ENCODE data around the gene SRD5A1.

The SRD5A1 gene, protein sequence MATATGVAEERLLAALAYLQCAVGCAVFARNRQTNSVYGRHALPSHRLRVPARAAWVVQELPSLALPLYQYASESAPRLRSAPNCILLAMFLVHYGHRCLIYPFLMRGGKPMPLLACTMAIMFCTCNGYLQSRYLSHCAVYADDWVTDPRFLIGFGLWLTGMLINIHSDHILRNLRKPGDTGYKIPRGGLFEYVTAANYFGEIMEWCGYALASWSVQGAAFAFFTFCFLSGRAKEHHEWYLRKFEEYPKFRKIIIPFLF

DNA sequence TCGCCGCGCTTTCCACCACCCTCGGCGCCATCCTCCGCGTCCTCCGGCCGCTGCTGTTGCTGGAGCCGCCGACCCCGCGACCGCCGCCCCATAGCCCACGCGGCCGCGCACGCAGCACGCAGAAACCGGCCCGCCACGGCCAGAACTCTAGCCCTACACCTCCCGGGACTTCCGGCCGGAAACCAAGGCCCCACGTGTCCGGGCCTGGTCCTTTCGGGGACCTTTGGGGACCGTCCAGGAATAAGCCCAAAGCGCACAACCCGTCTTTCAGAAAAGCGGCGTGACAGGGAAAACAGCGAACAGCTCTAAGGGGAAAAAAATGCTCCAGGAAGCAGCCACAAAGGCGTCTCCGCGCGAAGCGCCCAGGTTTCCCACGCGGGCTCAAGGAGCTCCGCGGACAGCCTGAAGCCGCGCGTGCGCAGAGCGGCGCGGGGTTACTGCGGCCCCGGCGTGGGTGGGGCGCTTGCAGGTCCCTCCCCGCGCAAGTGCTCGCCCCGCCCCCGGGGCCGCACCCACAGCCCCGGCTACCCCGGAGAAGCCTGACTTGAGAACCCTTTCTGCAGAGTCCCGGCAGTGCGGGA lies at the start of gene SRD5A1, which contains the start of gene NSUN2:
Gene SRD5A1, plus strand, starts transcription at position 553 of the 581 bp plus-strand sequence. CDS start 137 bp downstream, outside the sequence.
Gene NSUN2, minus strand, starts transcription at position 157 of the 581 bp plus-strand sequence. Its CDS starts 65 bp downstream, at position 92.
- Histone ChIP-seq H4K20me1 (ENCODE audit: insufficient read depth) (peaks cover 5% of the 10 kb centered on the region; the same call in 1 of the 2 replicates), H3K4me2 (peak within 1 kb of the TSS; percentile 66), H3K4me3 (IDR thresholded peaks at IDR 0.05; ENCODE audit: insufficient read depth, low read depth, low read length) (no peak within 1 kb of the TSS), H3K9ac (peak within 1 kb of the TSS; percentile 95), H3K36me3 (ENCODE audit: insufficient read depth) (peaks cover 17% of the 10 kb centered on the region; the same call in 1 of the 2 replicates), H3K27me3 (ENCODE audit: insufficient read depth, low read depth) (no peaks in the 10 kb centered on the region), H3K27ac (peak within 1 kb of the TSS; percentile 93), H3K79me2 (ENCODE audit: insufficient read depth, low read depth) (peaks cover 68% of the 10 kb centered on the region), H3K4me1 (ENCODE audit: low read depth, poor library complexity, severe bottlenecking) (peaks cover 32% of the 10 kb centered on the region), H2AFZ (ENCODE audit: low read depth) (peak within 1 kb of the TSS; percentile 89)
- TF ChIP-seq, protein P1, sequence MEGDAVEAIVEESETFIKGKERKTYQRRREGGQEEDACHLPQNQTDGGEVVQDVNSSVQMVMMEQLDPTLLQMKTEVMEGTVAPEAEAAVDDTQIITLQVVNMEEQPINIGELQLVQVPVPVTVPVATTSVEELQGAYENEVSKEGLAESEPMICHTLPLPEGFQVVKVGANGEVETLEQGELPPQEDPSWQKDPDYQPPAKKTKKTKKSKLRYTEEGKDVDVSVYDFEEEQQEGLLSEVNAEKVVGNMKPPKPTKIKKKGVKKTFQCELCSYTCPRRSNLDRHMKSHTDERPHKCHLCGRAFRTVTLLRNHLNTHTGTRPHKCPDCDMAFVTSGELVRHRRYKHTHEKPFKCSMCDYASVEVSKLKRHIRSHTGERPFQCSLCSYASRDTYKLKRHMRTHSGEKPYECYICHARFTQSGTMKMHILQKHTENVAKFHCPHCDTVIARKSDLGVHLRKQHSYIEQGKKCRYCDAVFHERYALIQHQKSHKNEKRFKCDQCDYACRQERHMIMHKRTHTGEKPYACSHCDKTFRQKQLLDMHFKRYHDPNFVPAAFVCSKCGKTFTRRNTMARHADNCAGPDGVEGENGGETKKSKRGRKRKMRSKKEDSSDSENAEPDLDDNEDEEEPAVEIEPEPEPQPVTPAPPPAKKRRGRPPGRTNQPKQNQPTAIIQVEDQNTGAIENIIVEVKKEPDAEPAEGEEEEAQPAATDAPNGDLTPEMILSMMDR (conservative IDR thresholded peaks at IDR 0.05; ENCODE audit: low read depth, low read length): no peak

DNA sequence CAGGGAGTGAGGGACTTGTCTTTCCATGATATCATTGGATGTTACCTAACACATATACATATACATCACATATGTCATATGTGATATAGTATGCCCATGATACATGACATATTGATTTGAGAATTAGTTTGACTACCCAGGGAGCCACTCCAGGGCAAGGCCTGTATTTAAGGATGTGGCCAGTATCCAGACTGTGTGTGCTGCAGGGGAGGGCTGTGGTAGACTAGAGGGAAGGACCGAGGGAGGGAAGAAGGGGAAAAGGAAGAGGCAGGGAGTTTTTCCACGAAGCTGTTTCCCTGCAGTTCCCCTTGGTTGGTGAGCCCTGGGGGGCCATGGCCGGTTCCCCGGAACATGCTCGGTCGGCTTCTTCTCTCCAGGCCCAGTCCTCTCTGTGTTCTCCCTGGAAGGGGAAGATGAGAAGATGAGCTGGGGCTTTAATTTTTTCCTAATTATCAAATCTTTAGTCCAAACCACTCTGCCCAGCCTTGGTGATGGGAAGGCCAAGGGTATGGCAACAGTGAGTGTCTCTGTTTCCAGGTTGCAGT lies 49.1 kb upstream of the SRD5A1 start:
- no peak overlapping the region for H3K9ac ChIP-seq
- H3K36me3 ChIP-seq (ENCODE audit: insufficient read depth): no peaks in the 10 kb centered on the region
- no peaks in the 10 kb centered on the region for H3K4me1 ChIP-seq (ENCODE audit: low read depth, poor library complexity, severe bottlenecking)
- no peaks in the 10 kb centered on the region for H3K27me3 ChIP-seq (ENCODE audit: insufficient read depth, low read depth)
- TF ChIP-seq, protein P1 (conservative IDR thresholded peaks at IDR 0.05; ENCODE audit: low read depth, low read length): no peak
- no peak overlapping the region for H3K4me2 ChIP-seq
- no peak overlapping the region for H3K27ac ChIP-seq
- H3K79me2 ChIP-seq (ENCODE audit: insufficient read depth, low read depth): no peaks in the 10 kb centered on the region
- H2AFZ ChIP-seq (ENCODE audit: low read depth): no peak overlapping the region
- no peak overlapping the region for H3K4me3 ChIP-seq (IDR thresholded peaks at IDR 0.05; ENCODE audit: insufficient read depth, low read depth, low read length)
- no peaks in the 10 kb centered on the region for H4K20me1 ChIP-seq (ENCODE audit: insufficient read depth)

DNA sequence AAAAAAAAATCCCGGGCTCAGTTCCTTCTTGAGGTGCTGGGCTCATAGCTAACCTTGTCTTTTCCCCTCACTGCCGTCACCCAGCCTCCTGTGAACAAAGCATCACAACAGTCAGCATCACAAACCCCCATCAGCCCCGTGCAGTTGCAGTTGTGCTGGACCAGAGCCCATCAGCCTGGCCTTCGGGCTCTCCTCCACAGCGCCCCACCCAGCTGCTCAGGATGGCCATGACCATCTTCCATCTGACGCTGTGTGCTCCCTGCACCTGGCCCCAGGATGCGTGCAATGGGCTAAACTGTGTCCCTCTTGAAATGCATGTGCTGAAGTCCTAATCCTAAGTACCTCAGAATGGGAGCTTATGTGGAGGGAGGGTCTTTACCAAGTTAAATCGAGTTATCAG lies 48.5 kb upstream of the SRD5A1 start:
- Histone ChIP-seq H3K4me2 (no peak overlapping the region), H3K36me3 (ENCODE audit: insufficient read depth) (no peaks in the 10 kb centered on the region), H3K9ac (no peak overlapping the region), H3K4me1 (ENCODE audit: low read depth, poor library complexity, severe bottlenecking) (no peaks in the 10 kb centered on the region), H2AFZ (ENCODE audit: low read depth) (no peak overlapping the region), H3K27ac (no peak overlapping the region), H3K4me3 (IDR thresholded peaks at IDR 0.05; ENCODE audit: insufficient read depth, low read depth, low read length) (no peak overlapping the region), H3K79me2 (ENCODE audit: insufficient read depth, low read depth) (no peaks in the 10 kb centered on the region), H4K20me1 (ENCODE audit: insufficient read depth) (no peaks in the 10 kb centered on the region), H3K27me3 (ENCODE audit: insufficient read depth, low read depth) (no peaks in the 10 kb centered on the region)
- TF ChIP-seq, protein P1 (conservative IDR thresholded peaks at IDR 0.05; ENCODE audit: low read depth, low read length): no peak

DNA sequence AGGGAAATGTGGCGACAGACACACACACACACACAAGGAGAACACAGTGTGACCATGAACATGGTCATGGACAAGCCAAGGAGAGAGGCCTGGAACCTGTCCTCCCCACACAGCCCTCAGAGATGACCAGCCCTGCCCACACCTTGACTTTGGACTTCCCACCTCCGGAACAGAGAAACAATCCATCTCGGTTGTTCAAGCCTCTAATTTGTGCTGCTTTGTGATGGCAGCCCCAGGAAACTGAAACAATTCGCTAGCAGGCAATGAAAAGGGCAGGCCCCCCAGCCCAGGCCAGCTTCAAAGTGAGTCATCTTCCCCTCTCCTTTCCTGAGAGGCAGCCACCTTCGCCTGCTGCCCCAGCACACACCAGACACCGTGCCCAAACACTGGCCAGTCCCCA lies 48.1 kb upstream of the SRD5A1 start:
- no peak overlapping the region for H2AFZ ChIP-seq (ENCODE audit: low read depth)
- TF ChIP-seq, protein P1 (conservative IDR thresholded peaks at IDR 0.05; ENCODE audit: low read depth, low read length): no peak
- H3K9ac ChIP-seq: no peak overlapping the region
- H3K27me3 ChIP-seq (ENCODE audit: insufficient read depth, low read depth): no peaks in the 10 kb centered on the region
- H3K36me3 ChIP-seq (ENCODE audit: insufficient read depth): no peaks in the 10 kb centered on the region
- no peaks in the 10 kb centered on the region for H4K20me1 ChIP-seq (ENCODE audit: insufficient read depth)
- H3K4me3 ChIP-seq (IDR thresholded peaks at IDR 0.05; ENCODE audit: insufficient read depth, low read depth, low read length): no peak overlapping the region
- H3K4me2 ChIP-seq: no peak overlapping the region
- H3K79me2 ChIP-seq (ENCODE audit: insufficient read depth, low read depth): no peaks in the 10 kb centered on the region
- H3K4me1 ChIP-seq (ENCODE audit: low read depth, poor library complexity, severe bottlenecking): no peaks in the 10 kb centered on the region
- no peak overlapping the region for H3K27ac ChIP-seq
